ENCODE results near the gene ITPKB.
"Not testable (repeated sequence)": the region's sequence is repeated elsewhere in the genome, so short reads cannot be mapped to it uniquely, and the experiment has no call there.

Gene ITPKB

GRCh38 chr1:226738995-226739695, at the start of gene ITPKB:
Gene ITPKB, minus strand, starts transcription at chr1:226739282. Its CDS starts 1,824 bp downstream, at chr1:226737458.
- peak; percentile 69 for DNase-seq

GRCh38 chr1:226787638-226788037, 48.6 kb upstream of the ITPKB start:
- no peak for DNase-seq

- DNase-seq = no peak
Observed at GRCh38 chr1:226787071-226787470, 48.0 kb upstream of the ITPKB start.

- no peak for DNase-seq
Observed at GRCh38 chr1:226786550-226786949, 47.5 kb upstream of the ITPKB start.

GRCh38 chr1:226785805-226786204, 46.7 kb upstream of the ITPKB start:
- no peak for DNase-seq

GRCh38 chr1:226784081-226785049, 45.3 kb upstream of the ITPKB start:
- DNase-seq = no peak

- no peak for DNase-seq
Observed at GRCh38 chr1:226782845-226783601, 43.9 kb upstream of the ITPKB start.

- DNase-seq = no peak
Observed at GRCh38 chr1:226781937-226782609, 43.0 kb upstream of the ITPKB start.

GRCh38 chr1:226779561-226779960, 40.5 kb upstream of the ITPKB start:
- DNase-seq = no peak

- DNase-seq = no peak
Observed at GRCh38 chr1:226778657-226779058, 39.6 kb upstream of the ITPKB start.

GRCh38 chr1:226776975-226777374, 37.9 kb upstream of the ITPKB start:
- no peak for DNase-seq

GRCh38 chr1:226776066-226776465, 37.0 kb upstream of the ITPKB start:
- DNase-seq = no peak

GRCh38 chr1:226772446-226773139, 33.5 kb upstream of the ITPKB start:
- DNase-seq = no peak

- not testable (repeated sequence) for DNase-seq
Observed at GRCh38 chr1:226767170-226767569, 28.1 kb upstream of the ITPKB start.

- DNase-seq = no peak
Observed at GRCh38 chr1:226766565-226766964, 27.5 kb upstream of the ITPKB start.

- no peak for DNase-seq
Observed at GRCh38 chr1:226764533-226764932, 25.5 kb upstream of the ITPKB start.

GRCh38 chr1:226763905-226764264, 24.8 kb upstream of the ITPKB start:
- no peak for DNase-seq

- no peak for DNase-seq
Observed at GRCh38 chr1:226762988-226763904, 24.2 kb upstream of the ITPKB start.

- DNase-seq = no peak
Observed at GRCh38 chr1:226762055-226762454, 23.0 kb upstream of the ITPKB start.

- DNase-seq = no peak
Observed at GRCh38 chr1:226761322-226761721, 22.2 kb upstream of the ITPKB start.

All from SIG-M5 (cell line).